Peyer's patch (tissue), 4 donors: Measurements from ENCODE around the gene MRGPRG. TPM values are rescaled to one million over a fixed set of nuclear protein-coding genes. Genes with fewer than 3 reads are reported as not detected.

Experiments used
- DNase-seq, 3 donors: peaks; one replicate each; pipeline ENCODE4 v3.0.0-alpha.2; 2017 to 2019
- H3K27ac ChIP-seq, 4 donors: fragments of 200-600 bp; sonication (generic); one replicate each; pipeline ENCODE4 v1.5.1; 2016 to 2019
- H3K27me3 ChIP-seq, 2 donors: fragments of 200-600 bp; sonication (generic); one replicate each; pipeline ENCODE4 v1.5.1; 2019
- H3K36me3 ChIP-seq, 3 donors: fragments of 200-600 bp; sonication (generic); one replicate each; pipeline ENCODE4 v1.5.1; 2016 to 2019
- H3K4me1 ChIP-seq, 4 donors: fragments of 200-600 bp; sonication (generic); one replicate each; pipeline ENCODE4 v1.5.1; 2016 to 2019
- H3K4me3 ChIP-seq, 4 donors: fragments of 200-600 bp; sonication (generic); 1 replicate in 3 of 4; 2 replicates in 1 of 4; pipeline ENCODE4 v1.5.1; 2016 to 2019; ENCODE audit warnings: mild to moderate bottlenecking in 1 of 4
- H3K9me3 ChIP-seq, 4 donors: fragments of 200-600 bp; sonication (generic); one replicate each; pipeline ENCODE4 v1.5.1; 2016 to 2019; ENCODE audit warnings: mild to moderate bottlenecking in 1 of 4
- POLR2A ChIP-seq, 2 donors: fragments of 450-650 bp; IDR thresholded peaks; one replicate each; pipeline ENCODE4 v1.5.1; 2017; ENCODE audit warnings: antibody characterized with exemption in 2 of 2, mild to moderate bottlenecking in 2 of 2, moderate library complexity in 2 of 2
- total RNA-seq, 4 donors: library from RNA; depleted of rRNA; stranded (reverse); fragments of >200 nt; gene quantifications; one replicate each; pipeline ENCODE4 v1.1.0, GENCODE V29; 2016
- TF ChIP-seq, protein P1 (sequence below), 6 experiments: fragments of 450-650 bp in 4 of 6; fragments of 200-600 bp in 2 of 6; sonication (generic) in 1 of 6; IDR thresholded peaks; one replicate each; pipeline ENCODE4 v1.5.1; 2017 to 2019; ENCODE audit warnings: antibody characterized with exemption in 6 of 6, mild to moderate bottlenecking in 3 of 6, moderate library complexity in 1 of 6

MRGPRG gene
- total RNA-seq, 4 donors from 2014 or later: not detected

DNA sequence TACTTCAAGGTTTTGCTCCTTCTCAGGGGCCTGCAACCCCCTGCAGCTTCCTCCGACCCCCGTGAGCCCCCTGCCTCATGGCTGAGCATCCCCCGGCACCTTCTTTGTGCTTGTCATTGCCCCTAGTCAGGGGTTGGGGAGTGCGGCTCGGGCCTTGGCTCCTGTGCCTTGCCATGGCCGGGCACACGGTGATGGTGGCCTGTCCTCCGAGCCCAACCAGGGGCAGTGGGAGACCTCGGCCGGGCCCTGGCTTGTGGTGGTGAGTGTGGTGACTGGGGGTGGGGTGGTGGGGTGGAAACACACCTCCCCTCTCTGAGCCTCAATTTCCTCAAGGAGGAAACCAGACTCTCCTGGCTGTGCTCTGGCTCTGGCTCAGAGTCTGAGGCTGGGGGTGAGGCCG lies 1.5 kb upstream of the MRGPRG start:
- no peak for TF ChIP-seq POLR2A (IDR thresholded peaks at IDR 0.05)
- TF ChIP-seq, protein P1, sequence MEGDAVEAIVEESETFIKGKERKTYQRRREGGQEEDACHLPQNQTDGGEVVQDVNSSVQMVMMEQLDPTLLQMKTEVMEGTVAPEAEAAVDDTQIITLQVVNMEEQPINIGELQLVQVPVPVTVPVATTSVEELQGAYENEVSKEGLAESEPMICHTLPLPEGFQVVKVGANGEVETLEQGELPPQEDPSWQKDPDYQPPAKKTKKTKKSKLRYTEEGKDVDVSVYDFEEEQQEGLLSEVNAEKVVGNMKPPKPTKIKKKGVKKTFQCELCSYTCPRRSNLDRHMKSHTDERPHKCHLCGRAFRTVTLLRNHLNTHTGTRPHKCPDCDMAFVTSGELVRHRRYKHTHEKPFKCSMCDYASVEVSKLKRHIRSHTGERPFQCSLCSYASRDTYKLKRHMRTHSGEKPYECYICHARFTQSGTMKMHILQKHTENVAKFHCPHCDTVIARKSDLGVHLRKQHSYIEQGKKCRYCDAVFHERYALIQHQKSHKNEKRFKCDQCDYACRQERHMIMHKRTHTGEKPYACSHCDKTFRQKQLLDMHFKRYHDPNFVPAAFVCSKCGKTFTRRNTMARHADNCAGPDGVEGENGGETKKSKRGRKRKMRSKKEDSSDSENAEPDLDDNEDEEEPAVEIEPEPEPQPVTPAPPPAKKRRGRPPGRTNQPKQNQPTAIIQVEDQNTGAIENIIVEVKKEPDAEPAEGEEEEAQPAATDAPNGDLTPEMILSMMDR (IDR thresholded peaks at IDR 0.05): no peak
- H3K4me3 ChIP-seq: no peak overlapping the region
- H3K27ac ChIP-seq: no peak overlapping the region
- H3K4me1 ChIP-seq: no peaks in the 10 kb centered on the region
- H3K27me3 ChIP-seq: no peaks in the 10 kb centered on the region
- no peaks in the 10 kb centered on the region for H3K36me3 ChIP-seq
- no peaks in the 10 kb centered on the region for H3K9me3 ChIP-seq
- DNase-seq: peak in 1 of 3 donors; percentile 38

DNA sequence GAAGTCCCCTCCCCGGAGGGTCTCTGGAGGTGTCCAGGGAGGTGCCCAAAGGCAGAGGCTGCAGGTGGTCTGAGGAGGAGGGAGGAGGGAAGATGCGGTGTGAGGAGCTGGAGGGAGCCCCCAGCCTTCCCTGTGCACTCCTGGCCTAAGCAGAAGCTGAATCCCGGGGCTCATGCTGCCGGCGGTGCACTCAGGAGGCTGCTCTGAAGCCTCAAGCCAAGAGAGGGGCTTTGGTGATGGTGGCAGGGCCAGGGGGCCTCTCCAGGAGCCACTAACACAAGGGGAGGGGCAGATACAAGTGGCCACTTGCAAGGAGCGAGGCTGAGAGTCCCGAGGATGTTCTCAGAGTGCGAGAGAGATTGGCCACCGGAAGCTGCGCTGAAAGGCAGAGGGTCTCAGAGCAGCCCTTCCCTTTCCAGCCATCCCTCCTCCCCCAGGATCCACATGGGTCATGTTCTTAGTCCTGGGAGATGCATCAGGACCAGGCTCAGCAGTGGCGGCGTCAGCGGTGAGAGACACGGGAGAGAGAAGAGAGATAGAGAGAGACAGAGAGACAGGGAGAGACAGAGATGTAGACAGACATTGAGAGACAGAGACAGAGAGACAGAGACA lies 774 bp upstream of the MRGPRG start:
- no peak overlapping the region for H3K27ac ChIP-seq
- H3K36me3 ChIP-seq: no peaks in the 10 kb centered on the region
- H3K9me3 ChIP-seq: no peaks in the 10 kb centered on the region
- H3K4me1 ChIP-seq: no peaks in the 10 kb centered on the region
- H3K4me3 ChIP-seq: no peak overlapping the region
- no peaks in the 10 kb centered on the region for H3K27me3 ChIP-seq
- TF ChIP-seq, protein P1 (IDR thresholded peaks at IDR 0.05): no peak
- TF ChIP-seq POLR2A (IDR thresholded peaks at IDR 0.05): no peak
- peak in 1 of 3 donors; percentile 33 for DNase-seq

DNA sequence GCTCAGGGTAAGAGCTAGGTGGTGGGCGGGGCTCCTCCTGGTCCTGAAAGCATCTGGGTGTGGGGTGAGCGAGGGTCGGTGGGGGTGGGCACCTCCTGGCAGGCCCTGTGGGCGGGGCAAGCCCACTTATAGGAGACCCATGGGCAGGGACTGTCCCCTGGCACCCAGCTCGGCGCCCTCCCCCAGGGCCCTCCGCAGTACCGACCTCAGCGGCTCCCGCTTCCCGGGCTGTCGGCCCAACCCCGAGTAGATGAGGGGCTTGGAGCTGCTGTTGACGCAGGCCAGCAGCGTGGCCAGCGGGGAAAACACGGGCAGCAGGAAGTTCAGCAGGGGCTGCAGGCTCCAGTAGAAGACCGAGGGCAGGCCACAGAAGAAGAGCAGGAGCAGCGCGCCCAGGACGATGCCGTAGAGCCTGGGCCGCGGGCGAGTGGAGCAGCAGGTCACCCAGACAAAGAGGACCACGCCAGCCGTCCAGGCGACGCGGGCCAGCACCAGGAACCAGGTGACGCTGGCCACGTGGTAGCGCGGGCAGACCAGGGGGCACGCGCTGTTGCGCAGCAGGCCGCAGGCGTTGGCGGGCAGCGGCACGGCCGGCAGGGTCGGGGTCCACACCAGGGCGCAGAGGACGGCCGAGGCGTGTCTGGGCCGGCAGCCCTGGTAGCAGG lies 663 bp downstream of the MRGPRG start:
- Histone ChIP-seq H3K27ac (no peak overlapping the region), H3K36me3 (no peaks in the 10 kb centered on the region), H3K27me3 (no peaks in the 10 kb centered on the region), H3K4me1 (no peaks in the 10 kb centered on the region), H3K4me3 (no peak overlapping the region), H3K9me3 (no peaks in the 10 kb centered on the region)
- no peak for TF ChIP-seq POLR2A (IDR thresholded peaks at IDR 0.05)
- TF ChIP-seq, protein P1 (IDR thresholded peaks at IDR 0.05): no peak
- peak in 1 of 3 donors; percentile 38 for DNase-seq

DNA sequence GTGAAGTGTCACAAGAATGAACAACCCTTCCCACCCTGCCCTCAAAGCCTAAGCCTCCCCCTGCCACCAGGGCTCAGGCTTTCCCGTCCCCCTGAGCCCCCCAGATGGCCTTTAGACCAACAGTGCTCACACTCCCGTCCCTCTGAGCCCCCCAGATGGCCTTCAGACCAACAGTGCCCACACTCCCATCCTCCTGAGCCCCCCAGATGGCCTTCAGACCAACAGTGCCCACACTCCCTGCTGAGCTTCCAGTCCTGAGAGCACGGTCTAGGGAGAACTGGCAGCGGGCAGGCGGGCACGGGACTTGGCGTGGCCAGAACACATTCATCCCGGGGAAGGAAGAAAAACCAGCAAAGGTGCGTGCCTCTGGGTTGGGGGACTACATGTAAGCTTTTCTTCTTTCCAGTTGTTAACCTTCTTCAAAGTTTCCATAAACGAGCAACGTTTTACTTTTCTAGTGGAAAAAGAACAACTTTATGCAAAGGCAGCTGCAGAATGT lies 2.5 kb downstream of the MRGPRG start:
- TF ChIP-seq POLR2A (IDR thresholded peaks at IDR 0.05): no peak
- TF ChIP-seq, protein P1 (IDR thresholded peaks at IDR 0.05): no peak
- H3K27ac ChIP-seq: no peak overlapping the region
- no peaks in the 10 kb centered on the region for H3K4me1 ChIP-seq
- H3K36me3 ChIP-seq: no peaks in the 10 kb centered on the region
- no peaks in the 10 kb centered on the region for H3K9me3 ChIP-seq
- no peaks in the 10 kb centered on the region for H3K27me3 ChIP-seq
- H3K4me3 ChIP-seq: no peak overlapping the region
- peak in 1 of 3 donors; percentile 44 for DNase-seq

DNA sequence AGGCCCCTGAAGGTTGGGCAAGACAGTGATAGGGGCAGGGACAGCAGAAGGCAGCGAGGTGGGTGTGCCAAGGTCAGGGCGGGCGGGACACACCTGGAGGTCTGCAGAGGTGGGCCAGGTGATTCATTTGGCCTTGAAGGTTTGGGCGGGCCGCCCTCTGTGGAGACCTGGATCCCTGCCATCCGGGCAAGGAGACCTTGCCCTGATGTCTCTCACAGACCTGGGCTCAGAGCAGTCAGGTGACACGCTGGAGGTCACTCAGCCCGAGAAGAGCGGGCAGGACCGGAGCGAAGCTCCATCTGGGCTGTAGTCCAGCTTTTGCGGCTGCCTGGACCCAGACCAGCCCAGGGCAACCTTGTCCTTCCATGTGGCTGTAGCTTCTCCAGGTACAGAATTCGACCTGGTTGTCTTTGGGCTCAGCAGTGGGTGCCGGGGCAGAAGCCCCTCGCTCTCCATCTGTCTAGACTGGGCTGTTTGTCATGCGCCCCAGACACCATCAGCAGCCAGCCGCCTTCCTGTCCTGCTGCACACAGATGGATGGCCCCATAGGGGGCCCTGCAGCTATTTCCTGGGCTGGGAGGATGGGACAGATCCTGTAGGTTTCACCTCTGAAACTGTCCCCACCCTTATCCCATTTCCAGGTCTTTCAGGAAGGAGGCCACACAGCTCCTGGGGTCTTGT lies 3.1 kb downstream of the MRGPRG start:
- H3K36me3 ChIP-seq: no peaks in the 10 kb centered on the region
- no peak overlapping the region for H3K27ac ChIP-seq
- no peak for TF ChIP-seq POLR2A (IDR thresholded peaks at IDR 0.05)
- no peak overlapping the region for H3K4me3 ChIP-seq
- H3K4me1 ChIP-seq: no peaks in the 10 kb centered on the region
- peak in 1 of 3 donors; percentile 54 for DNase-seq
- no peaks in the 10 kb centered on the region for H3K27me3 ChIP-seq
- H3K9me3 ChIP-seq: peaks cover 0 to 3% (median 0%) of the 10 kb centered on the region in 4 donors

- H3K27ac ChIP-seq: no peak overlapping the region
- H3K4me3 ChIP-seq: no peak overlapping the region
- no peaks in the 10 kb centered on the region for H3K36me3 ChIP-seq
- DNase-seq: peak in 1 of 3 donors; percentile 29
- H3K9me3 ChIP-seq: peaks cover 0 to 3% (median 0%) of the 10 kb centered on the region in 4 donors
- no peaks in the 10 kb centered on the region for H3K27me3 ChIP-seq
- no peaks in the 10 kb centered on the region for H3K4me1 ChIP-seq
- TF ChIP-seq POLR2A (IDR thresholded peaks at IDR 0.05): no peak
- TF ChIP-seq, protein P1 (IDR thresholded peaks at IDR 0.05): no peak
Measured at GRCh38 chr11:3214420-3214699, 4.3 kb downstream of the MRGPRG start.
